Hindlimb muscle (tissue), 1 donor: ENCODE measurements around the gene VAMP4. TPM values are rescaled to one million over a fixed set of nuclear protein-coding genes. Genes with fewer than 3 reads are reported as not detected.
"Not testable (repeated sequence)": the region's sequence is repeated elsewhere in the genome, so short reads cannot be mapped to it uniquely, and the experiment has no call there.

ENCODE experiments used
- DNase-seq: peaks from one replicate; pipeline ENCODE4 v3.0.0-alpha.2; 2013
- polyA plus RNA-seq: library from polyadenylated mRNA; unstranded; fragments of 120-200 nt; gene quantifications from one replicate; pipeline ENCODE4 v1.2.1, GENCODE V29; 2013; ENCODE audit not compliant: insufficient read length

Gene VAMP4
- polyA plus RNA-seq, 1 donor: 7.8 TPM

GRCh38 chr1:171693541-171693940 lies 48.3 kb downstream of the VAMP4 start:
- DNase-seq: not testable (repeated sequence)

GRCh38 chr1:171683870-171684269 lies 58.0 kb downstream of the VAMP4 start:
- no peak for DNase-seq

GRCh38 chr1:171680339-171680738 lies 61.5 kb downstream of the VAMP4 start:
- DNase-seq: no peak

DNA sequence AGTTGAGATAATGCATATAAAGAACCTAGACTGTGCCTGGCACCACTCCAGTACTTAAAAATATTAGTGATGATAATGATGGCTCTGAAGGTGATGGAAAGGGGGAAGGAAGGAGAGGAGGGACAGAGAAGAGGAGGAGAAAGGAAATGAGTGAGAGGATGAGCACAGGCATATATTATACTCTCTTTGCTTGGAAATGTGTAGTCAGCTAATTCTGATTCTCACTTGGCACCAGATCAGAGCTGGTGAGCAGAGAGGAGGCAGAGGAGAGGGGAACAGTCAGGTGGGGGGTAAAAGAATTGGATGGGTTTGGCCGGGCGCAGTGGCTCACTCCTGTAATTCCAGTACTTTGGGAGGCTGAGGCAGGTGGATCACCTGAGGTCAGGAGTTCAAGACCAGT lies 65.0 kb downstream of the VAMP4 start:
- no peak for DNase-seq

GRCh38 chr1:171674431-171675405 lies 67.1 kb downstream of the VAMP4 start:
- no peak for DNase-seq

DNA sequence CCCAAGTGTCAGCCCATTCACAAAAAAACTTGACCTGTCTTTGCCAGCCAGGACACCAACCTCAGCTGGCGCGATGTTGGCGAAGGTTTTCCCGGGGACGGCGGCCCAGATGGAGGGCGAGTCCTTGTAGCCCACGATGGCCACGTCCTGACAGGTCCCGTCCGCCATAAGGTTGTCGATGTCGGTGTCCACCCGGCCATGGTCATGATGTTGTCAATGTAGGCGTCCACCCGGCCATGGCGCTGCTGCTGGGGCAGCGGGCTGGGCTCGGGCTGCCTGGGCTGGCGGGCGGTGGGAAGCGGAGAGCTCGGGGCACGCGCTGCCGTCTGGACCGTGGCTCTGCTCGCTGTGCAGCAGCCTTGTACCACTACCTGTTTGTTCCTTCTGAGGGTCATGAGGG lies 71.1 kb downstream of the VAMP4 start:
- DNase-seq: no peak

DNA sequence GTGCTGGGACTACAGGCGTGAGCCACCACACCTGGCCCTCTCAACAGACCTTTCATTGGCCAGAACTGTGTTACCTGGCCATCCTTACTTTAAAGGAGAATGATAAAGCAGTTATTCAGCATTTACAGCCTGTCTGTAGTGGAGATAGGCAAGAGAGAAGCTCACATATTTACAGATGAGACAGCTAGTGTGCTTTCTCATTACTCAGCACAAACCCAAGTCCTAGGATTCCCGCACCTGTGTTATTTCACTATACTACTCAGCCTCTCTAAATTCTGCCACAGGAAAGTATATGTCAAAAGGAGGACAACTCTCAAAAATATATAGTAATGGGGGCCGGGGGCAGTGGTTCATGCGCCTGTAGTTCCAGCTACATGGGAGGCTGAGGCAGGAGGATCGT lies 73.5 kb downstream of the VAMP4 start:
- DNase-seq: no peak

- DNase-seq: no peak
Measured at GRCh38 chr1:171666114-171666769, 75.6 kb downstream of the VAMP4 start.

GRCh38 chr1:171664976-171665375 lies 76.9 kb downstream of the VAMP4 start:
- no peak for DNase-seq

DNA sequence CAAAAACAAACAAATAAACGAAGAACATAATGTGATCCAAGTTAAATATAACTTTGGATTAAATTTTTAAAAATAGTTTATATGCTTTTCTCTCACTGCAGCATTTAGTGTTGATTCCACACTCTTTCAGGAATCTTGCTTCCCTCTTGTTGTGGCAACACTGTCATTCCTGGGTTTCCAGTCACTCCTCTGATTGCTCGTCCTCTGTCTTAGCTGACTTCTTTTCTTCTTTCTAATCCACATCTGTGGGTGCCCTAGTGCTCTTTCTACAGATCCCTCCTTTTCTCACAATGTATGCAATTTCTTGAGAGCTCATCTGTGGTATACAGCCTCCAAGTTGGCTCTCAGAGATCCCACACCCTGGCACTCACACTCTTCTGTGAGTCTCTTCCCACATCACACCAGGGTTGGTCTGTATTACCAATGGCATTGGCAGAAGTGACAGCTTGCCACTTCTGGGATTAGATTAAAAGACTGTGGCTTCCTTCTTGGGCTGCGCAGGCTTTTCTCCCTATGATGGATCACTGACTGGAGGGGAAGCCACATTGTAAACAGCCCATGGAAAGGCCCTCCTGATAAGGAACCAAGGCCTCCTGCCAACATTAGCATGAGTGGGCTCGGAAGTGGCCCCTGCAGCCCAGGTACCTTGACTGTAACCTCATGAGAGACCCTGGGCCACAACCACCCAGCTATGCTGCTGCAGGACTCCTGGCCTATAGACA lies 77.8 kb downstream of the VAMP4 start:
- DNase-seq: no peak

- DNase-seq: peak; percentile 51
Measured at GRCh38 chr1:171663036-171663853, 78.6 kb downstream of the VAMP4 start.

- DNase-seq: no peak
Measured at GRCh38 chr1:171661076-171661650, 80.7 kb downstream of the VAMP4 start.

DNA sequence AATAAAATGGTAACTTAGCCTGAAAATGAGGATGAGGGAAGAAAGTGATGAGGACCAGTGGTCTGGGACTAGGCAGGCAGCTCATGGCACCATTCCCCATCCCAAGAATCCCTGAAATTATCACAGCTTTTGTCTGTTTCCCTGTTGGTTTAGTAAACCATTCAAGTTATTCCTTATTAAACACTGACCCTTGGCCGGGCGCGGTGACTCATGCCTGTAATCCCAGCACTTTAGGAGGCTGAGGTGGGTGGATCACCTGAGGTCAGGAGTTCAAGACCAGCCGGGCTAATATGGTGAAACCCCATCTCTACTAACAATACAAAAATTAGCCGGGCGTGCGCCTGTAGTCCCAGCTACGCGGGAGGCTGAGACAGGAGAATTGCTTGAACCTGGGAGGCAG lies 85.7 kb downstream of the VAMP4 start:
- DNase-seq: not testable (repeated sequence)

- no peak for DNase-seq
Measured at GRCh38 chr1:171655746-171656116, 86.1 kb downstream of the VAMP4 start.

- peak; percentile 88 for DNase-seq
Measured at GRCh38 chr1:171654942-171655745, 86.7 kb downstream of the VAMP4 start.

DNA sequence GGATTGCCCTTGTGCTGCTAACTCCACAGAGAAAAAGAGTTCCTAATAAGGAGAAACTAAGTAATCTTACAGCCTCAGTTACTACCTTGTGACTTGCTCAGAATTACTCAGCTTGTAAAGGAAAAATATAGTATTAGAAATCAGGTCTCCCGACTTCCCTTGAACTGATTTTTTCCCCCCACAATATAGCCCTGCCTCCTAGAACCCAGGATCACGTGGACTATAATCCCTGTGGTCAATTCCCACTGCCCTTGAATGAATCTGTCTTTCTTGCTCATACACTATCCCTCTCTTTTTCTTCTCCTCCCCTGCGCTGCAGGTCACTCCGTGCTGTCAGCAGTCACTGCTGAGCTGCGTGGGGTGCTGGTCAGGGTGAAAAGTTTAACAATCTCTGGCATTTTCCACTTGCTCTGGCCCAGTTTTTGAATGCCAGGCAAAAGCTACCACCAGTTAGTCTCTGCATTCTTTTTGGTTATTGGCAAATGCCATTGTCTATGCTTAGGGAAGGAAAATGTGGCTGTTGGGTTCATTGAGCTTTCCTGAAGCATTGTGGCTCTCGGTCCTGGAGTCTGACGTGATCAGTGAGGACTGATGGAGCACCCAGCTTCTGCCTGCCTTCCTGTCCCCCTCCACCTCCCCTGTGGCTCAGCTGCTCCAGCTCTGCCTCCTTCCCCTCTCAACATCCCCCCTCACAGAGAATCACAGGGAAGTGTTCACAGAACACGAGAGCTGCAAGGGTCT lies 87.5 kb downstream of the VAMP4 start:
- DNase-seq: no peak

DNA sequence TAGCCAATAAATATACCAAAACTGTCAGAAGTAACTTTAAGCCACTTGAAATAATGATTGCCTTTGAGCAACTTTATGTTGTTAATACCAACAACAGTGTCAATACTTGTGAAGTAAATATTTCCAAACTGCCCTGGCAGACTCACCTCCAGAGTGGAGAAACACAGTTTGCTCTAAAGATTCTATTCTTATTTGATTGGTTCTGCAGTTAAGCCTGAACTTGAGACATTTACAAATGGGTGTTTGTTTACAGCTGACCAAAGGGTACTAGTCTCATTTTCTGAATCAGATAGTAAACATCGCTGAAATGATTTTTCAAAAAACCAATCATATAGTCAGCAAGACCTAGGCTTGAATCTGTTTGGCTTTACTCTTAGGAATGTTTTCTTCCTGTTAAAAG lies 88.1 kb downstream of the VAMP4 start:
- DNase-seq: no peak

DNA sequence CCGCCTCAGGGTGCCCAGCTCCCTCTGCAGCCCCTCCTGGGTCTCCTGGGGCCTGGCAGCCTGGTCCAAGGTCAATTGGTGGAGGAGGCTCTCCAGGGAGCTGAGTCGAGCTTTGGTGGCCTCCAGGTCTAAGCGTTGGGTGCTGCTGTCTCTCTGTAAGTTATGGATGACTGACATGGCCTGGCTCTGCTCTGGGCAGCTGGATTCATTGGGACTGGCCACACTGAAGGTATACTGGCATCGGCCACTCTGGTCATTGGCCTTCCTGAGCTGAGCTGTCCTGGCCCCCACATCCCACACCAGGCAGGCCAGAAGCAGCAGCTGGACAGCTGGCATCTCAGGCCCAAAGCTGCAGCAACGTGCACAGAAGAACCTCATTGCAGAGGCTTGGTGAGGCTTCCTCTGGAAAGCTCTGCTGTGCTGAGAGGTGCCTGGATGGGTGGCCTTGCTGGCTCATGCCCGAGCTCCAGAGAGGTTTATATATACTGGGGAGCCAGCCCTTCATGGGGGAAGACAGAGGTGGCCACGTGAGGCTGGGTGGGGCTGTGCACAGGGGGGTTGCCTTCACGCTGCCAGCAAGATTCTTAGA lies 89.5 kb downstream of the VAMP4 start, which contains the start of gene MYOC:
TSS of gene MYOC (minus strand) at position 455 of the 589 bp plus-strand sequence. CDS start at position 378, 77 bp downstream.
- DNase-seq: no peak
